Dermis microvascular lymphatic vessel endothelial cell (primary cell): Measurements from ENCODE around the gene ZNF425. TPM values are rescaled to one million over a fixed set of nuclear protein-coding genes. Genes with fewer than 3 reads are reported as not detected.
"Not testable (repeated sequence)": the region's sequence is repeated elsewhere in the genome, so short reads cannot be mapped to it uniquely, and the experiment has no call there.

Source experiments
- DNase-seq, 2 donors: peaks; one replicate each; pipeline versions ENCODE4 v3.0.0 to v3.0.0-alpha.2; 2010; ENCODE audit warnings: low read depth in 2 of 2
- total RNA-seq: library from RNA; depleted of rRNA; stranded (reverse); fragments of >200 nt; gene quantifications from 2 replicates; pipeline ENCODE4 v1.2.1, GENCODE V29; 2014

Gene ZNF425, protein sequence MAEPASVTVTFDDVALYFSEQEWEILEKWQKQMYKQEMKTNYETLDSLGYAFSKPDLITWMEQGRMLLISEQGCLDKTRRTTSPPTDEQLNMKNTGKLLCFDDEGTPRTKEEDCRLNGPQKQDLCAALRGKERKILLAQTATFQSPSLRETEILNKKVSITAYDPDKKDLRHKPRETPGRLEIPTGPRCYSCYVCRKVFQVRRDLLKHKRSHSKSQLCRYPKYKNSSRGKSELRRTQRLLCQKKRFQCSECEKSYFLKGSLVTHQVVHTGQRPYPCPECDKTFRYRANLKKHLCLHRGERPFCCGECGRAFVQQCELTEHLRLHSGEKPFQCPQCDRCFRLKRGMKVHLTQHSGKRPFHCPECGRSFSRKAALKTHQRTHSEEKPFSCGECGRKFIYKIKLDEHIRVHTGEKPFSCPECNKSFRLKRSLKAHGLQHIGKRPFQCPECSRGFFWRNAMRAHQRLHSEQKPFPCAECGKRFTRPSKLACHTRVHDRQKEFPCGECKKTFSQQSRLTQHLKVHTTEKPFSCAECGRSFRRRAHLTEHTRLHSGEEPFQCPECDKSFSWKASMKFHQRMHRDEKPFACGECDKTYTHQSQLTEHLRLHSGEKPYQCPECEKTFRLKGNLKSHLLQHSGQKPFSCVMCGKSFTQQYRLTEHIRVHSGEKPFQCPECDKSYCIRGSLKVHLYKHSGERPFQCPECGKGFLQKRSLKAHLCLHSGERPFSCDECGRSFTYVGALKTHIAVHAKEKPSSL
- 1.5 and 2.5 TPM in 2 replicates for total RNA-seq

DNA sequence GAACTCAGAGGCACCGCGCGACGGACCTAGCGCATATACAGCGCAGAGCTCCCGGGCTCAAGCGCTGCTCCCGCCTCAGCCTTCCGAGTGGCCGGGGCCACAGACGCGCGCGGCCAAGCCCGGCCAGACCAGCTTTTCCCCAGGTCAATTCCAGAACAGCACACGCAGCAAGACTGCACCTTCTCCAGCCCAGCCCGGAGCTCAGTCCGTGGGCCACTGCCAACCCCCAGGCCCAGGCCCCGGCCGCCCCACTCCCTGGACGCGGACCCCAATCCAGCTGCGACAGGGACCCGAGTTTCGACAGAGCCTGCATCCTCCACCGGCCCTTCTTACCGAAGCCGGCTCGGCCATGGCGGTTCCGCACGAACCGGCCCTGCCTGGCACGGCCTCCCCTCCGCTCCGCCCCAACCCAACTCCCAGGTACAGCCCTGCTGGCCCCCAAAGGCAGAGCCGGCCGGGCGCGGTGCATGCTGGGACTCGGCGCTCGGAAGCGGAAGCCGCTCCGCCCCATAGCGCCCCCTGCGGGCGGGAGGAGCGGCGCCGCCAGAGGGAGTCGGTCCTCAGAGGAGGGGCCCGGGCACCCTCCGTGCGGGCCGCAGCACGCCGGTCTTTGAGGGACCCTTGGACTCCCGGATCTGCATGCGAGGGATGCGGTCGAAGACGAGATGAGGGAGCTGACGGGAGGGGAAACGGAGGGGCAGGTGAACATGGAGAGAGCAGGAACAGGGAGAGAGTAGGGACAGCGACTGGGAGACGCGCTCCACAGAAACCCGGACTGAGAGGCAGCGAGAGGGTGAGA lies at the start of gene ZNF425:
Gene ZNF425 (minus strand): TSS at position 462 of the 799 bp plus-strand sequence. CDS start 111 bp downstream, at position 351.
- DNase-seq = peak; percentile 75 to 94

DNA sequence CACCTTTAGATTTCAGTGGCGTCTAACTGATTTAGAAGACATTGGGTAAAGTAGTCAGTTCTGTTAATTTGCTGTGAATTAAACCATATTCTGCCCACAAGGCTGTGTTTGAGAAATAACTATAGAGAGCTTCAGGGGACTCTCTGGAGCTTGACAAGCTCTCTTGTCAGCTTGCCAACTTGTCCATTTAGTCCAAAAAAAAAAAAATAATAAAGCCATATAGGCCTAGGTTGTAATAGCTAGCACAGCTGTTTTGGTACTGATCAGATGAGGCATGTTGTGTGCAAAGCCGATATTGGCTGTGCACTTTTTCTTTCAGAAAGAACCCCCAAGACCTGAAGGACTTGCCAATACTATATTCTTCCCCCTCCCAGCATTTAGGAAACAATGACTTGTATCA lies 49.0 kb upstream of the ZNF425 start:
- DNase-seq = no peak

DNA sequence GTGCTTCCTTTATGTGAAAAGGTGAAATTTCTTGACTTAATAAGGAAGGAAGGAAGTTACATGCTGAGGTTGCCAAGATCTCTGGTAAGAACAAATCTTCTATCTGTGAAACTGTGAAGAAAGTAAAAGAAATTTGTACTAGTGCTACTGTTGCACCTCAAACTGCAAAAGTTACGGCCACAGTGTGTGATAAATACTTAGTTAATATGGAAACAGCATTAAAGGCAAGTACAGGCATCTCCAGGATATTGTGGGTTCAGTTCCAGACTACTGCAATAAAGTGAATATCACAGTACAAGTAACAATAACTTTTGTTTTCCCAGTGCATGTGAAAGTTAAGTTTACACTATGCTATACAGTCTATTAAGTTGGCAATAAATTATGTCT lies 46.4 kb upstream of the ZNF425 start:
- DNase-seq = no peak

DNA sequence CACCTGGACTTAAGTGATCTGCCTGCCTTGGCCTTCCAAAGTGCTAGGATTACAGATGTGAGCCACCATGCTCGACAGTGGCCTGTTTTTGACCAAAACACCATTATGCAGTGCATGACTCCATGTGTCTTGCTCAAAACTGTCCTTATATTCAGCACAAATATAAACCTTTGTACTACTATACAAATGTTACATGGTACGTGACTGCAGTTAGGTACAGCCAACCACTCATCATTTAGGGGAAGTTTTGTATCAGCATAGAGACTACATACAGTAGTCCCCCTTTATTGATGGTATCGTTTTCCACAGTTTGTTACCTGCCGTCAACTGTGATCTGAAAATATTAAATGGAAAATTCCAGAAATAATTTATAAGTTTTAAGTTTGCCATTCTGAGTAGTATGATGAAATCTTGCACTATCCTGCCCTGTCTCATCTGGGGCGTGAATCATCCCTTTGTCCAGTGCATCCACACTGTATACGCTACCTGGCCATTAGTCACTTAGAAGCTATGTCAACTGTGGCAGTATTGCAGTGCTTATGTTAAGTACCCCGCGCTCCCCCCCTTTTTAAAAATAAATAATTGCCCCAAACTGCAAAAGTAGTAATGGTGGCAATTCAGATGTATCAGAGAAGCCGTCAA lies 45.9 kb upstream of the ZNF425 start:
- DNase-seq = peak in 1 of 2 donors; percentile 51

DNA sequence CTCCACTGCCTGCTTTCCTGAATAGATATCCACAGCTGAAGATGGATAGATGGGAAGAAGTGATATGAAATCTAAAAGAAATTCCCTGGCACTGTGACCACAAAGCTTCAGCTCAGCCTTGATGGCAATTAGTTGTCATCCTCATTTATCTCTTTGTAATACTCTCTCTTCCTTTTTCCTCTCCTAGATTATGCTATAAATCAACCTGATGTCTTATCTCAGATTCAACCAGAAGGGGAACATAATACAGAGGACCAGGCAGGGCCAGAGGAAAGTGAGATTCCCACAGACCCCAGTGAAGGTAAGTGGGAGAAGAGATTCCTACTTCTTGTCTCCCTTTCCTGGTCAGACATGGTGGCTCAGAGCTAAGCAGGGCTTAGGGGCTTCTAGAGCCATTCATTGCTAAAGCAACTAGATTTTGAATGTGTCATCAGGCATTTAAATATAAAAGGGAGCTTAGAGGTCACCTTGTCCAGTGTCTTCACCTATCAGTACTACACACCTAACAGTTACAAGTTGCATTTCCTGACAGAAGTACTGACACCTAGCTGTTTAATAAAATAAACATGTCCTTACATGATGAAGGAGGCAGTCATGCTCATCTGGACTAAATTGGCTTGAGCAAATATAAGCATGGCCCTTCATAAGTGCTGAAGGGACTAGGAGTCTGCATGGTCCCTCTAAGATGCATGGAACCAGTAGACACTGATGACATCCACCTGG lies 40.7 kb upstream of the ZNF425 start:
- no peak for DNase-seq

DNA sequence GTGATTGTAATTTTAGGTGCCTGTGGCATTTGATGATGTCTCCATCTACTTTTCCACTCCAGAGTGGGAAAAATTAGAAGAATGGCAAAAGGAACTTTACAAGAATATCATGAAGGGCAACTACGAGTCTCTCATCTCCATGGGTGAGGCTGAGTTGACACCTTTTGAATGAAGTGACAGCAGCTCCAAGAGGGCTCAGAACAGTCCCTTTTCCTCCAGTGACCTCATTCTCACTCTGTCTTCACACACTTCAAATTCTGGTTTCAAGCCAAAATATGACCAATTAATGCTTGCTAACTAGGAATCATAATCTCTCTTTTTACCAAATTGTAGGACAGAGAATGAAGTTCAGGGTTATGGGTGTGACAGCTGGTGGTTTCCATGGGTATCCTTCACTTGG lies 40.0 kb upstream of the ZNF425 start:
- no peak for DNase-seq

DNA sequence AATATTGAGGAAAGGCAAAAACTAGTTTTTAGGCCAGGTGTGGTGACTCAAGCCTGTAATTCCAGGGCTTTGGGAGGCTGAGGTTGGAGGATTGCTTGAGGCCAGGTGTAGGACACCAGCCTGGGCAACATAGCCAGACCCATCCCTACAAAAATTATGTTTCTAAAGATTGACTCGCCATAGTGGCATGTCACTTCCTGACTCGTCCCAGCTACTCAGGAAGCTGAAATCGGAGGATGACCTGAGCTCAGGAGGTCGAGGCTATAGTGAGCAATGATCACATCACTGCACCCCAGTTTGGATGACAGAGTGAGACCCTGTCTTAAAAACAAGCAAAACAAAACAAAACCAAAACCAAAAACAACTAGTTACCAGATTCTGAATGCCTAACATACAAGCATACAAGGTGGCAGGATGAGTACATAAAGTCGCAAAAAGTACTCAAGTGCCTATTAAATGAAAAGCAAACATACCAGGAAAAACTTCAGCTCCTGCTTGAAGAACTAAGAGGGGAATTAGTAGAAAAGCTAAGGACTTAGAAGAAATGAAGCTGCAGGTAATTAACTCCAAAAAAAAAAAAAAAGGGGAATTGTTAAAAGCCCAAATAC lies 35.2 kb upstream of the ZNF425 start:
- no peak for DNase-seq

DNA sequence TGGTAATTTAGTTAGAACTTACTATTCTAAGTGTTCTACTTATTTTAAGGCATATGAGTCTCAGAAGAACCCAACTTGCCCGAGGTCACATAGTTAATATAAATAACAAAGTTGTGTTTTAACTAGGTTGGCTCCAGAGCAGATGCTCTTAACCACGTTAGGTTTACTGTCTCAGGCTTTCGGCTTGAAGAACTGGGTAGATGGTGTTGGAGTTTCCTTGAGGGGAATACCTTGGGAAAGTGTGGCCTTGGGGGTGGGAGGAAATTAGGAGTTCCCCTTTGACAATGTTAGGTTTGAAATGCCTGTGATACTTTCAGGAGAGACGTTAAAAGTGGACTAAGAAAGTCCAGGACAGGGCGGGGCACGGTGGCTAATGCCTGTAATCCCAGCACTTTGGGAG lies 30.8 kb upstream of the ZNF425 start:
- no peak for DNase-seq

DNA sequence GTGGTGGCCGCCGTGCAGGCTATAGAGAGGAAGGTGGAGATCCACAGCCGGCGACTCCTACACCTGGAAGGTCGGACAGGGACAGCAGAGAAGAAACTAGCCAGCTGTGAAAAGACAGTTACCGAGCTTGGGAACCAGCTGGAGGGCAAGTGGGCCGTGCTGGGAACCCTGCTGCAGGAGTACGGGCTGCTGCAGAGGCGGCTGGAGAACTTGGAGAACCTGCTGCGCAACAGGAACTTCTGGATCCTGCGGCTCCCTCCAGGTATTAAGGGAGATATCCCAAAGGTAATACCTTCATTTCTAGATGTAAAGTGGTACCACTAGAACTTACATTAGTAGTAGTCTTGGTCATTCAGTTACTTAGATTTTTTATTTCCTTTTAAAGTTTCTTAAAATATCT lies 27.9 kb upstream of the ZNF425 start:
- DNase-seq = no peak

DNA sequence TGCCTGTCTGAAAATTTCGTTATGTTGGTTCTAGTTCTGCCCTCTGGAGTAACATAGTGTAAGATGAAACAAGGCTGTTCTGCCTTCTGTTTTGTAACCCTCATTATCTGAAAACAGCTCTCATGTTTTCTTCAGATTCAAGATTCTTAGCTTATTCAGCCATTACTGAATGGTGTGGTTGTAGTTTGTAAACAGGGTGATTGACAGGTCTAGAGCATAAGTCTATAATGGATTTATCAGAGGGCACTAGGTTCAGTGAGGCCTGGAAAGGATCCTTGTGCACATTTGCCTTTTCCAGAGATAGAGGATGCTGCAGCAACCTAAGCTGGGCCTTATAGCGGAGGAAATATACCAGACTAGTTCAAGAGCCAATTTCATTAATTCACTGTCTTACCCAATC lies 27.2 kb upstream of the ZNF425 start:
- no peak for DNase-seq

DNA sequence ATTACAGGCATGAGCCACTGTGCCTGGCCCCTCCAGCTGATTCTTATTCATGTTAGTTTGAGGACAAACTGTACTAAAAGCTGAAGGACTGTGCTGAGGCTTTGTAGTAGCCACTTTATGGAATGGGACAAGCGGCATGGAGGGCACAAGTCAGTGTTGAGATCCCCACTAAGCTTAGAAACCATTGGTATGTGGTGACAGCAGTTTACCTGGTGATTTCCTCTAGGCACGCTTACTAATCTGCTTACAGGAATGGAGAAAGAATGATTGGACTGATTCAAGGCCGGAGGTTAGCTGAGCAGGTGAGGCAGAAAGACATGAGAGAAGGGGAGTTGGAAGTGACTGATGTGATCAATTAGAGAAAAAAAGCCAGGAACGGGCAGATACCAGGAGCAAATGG lies 24.9 kb upstream of the ZNF425 start:
- DNase-seq = no peak

DNA sequence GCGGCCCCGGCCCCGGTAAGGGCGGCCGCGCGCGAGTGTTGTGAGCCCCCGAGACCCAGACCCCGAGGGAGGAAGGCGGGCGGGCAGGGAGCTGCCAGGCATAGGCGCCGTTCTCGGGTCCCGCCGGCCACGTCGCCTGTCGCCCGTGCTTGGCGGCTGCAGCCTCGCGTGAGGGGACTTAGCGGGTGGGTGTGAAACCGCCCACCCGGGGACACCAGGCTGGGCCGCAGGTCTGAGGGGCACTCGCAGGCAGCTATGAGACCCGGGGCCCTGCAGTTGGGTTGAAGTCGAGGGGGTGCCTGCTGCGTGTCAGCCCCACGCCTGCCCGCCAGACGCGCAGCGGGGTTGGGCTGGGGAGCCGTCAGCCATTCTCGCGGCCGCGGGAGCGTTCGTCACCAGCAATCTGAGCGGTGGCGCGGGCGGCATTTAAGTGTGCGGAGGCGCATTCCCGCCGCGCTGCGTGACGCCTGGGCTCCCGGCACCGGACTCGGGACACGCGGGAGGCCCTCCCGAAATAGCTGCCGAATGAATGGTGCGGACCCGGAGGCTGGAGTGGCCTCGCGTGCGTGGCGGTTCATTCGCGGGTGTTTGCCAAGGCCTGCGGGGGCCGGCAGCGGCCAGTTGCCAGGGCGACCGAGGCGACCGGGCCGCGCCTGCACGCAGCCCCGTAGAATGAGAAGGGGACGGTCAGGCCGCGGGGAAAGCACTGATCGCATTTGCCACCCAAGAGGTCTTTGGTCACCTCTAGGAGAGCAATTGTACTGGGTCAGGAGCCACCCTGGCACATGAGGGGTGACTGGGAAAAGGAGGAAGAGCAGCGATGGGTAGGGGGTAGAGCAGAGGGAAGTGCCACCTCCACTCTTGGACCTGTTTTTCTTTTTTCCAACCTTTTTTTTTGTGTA lies 21.9 kb upstream of the ZNF425 start:
- peak in 1 of 2 donors; percentile 76 for DNase-seq

DNA sequence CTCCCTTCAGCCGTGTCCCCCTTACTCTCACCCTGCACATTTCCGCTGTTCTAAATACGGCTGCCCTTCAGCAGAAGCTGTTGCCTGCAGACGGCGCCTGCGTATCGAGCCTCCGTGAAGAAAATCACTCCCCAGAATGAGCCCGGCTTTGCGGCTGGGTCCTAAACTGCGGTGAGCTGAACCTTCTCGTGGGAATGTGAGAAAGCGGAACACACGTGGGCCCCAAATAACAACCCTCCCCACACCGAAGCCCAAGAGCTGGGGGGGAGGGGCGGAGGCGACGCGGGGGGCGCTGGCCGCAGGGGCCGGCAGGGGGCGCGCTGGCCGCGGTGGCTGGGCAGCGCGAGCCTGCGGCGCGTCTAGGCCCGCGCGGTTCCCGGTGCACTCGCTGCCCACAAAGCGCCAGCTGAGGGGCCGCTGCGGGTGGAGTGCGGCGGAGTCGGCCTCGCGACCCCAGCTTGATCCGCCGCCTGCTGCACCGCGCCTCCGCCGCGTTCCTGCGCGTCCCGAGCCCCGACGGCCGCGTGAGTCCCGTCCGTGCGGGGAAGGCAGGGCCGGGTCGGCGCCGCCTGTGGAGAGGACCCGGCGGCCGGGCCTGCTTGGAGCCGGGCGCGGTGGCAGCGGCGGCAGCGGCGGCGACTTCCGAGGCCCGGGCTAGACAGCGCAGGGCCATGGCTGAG lies 21.1 kb upstream of the ZNF425 start, which contains the start of gene ZNF398:
Gene ZNF398 (plus strand): TSS at position 382 of the 680 bp plus-strand sequence. CDS start 290 bp downstream, at position 672.
- peak; percentile 53 to 87 for DNase-seq

DNA sequence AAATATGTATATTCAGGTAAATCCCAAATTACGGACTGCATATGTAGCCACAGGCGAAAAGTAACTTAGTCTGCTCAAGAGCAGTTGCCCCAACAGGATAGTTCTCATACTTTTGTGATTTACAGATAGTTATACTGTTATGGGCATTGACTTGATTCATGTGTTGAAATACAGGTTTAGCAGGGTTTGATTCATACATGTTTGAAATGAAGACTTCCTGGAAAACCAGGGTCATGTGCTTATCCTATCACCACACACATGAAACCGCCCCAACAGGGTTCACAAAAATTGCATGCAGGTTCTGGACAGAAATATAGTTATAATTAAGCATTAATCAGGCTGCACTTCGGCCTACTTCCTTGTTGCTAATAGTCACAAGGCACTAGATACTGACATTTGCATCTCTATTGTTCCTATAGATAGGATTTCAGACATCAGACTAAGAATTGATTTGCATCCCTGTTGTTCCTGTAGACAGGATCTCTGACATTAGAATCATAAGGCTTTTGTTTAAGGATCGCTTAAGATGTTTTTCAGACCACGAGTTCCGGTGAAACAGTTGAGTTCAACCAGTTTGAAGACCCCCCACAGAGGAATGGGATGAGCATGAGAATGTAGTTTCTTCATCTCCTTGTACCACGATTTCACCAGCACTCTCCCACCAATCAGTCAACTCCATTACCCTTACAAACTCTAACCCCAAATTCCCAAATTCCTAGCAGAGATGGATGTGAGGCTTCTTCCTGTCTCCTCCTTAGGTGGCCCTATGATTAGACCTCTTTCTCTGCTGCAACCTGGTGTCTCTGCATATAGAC lies 19.1 kb upstream of the ZNF425 start:
- DNase-seq = no peak

DNA sequence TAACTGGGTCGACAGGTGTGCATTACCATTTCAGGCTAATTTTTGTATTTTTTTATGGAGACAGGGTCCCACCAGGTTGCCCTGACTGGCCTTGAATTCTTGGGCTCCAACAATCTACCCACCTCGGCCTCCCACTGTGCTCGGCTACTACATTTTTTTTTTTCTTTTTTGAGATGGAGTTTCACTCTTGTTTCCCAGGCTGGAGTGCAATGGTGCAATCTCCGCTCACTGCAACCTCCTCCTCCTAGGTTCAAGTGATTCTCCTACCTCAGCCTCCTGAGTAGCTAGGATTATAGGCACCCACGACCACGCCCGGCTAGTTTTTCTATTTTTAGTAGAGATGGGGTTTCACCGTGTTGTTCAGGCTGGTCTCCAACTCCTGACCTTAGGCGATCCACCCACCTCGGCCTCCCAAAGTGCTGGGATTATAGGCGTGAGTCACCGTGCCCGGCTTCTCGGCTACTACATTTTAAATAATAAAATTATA lies 18.4 kb upstream of the ZNF425 start:
- not testable (repeated sequence) for DNase-seq

DNA sequence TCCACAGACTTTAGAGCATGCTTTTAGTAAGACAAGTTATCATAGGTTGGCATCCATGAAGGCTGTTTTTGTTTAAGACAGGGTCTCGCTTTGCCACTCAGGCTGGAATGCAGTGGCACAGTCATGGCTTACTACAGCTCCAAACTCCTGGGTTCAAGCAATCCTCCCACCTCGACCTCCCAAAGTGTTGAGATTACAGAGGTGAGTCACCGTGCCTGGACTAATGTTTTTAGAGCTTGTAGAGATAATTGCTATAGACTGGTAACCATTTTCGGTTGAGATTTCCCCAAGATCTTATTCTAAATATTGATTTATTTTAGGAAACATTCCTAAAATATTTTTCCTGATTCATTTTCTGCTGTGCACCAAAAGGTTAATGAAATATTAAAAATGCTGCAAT lies 15.8 kb upstream of the ZNF425 start:
- no peak for DNase-seq

DNA sequence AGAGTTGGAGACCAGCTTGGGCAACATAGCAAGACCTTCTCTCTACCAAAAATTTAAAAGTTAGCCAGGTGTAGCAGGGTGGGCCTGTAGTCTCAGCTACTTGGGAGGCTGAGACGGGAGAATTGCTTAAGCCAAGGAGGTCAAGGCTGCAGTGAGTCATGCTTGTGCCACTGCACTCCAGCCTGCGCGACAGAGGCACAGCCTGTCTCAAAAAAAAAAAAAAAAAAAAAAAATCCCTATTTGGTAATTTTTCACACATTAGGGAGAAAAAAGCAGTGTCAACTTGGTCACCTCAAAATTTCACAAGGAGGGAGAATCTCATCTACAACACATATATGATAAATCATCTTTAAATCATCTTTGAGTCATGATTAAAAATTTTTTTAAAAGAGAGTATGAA lies 14.7 kb upstream of the ZNF425 start:
- DNase-seq = no peak

DNA sequence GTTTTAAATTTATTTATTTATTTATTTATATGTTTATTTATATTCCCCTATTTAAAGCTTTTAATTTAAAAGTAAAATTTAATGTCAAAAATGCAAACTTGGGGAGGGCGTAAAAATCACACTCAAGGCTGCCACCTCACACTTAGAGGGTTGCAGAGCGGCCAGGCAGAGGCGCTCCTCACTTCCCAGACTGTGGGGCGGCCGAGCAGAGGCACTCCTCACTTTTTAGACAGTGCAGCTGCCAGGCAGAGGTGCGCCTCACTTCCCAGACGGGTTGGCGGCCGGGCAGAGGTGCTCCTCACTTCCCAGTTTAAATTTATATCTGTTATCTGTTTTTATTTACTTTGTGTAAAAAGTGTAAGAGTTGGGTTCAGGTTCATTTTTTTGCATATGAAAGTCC lies 10.0 kb upstream of the ZNF425 start:
- DNase-seq = no peak
